Ishikawa (cell line): ENCODE results near the gene PAQR6.

Source experiments
- CEBPB ChIP-seq: IDR thresholded peaks from 2 replicates; pipeline ENCODE4 v1.6.1; 2012
- EP300 ChIP-seq: IDR thresholded peaks from 2 replicates; pipeline ENCODE4 v1.6.1; 2012; ENCODE audit warnings: borderline replicate concordance
- FOXM1 ChIP-seq: IDR thresholded peaks from 2 replicates; pipeline ENCODE4 v1.6.1; 2012; ENCODE audit warnings: low read depth, borderline replicate concordance
- MAX ChIP-seq: IDR thresholded peaks from 2 replicates; pipeline ENCODE4 v1.6.1; 2012
- NFIC ChIP-seq: IDR thresholded peaks from 2 replicates; pipeline ENCODE4 v1.6.1; 2012
- RAD21 ChIP-seq: IDR thresholded peaks from 2 replicates; pipeline ENCODE4 v1.6.1; 2012; ENCODE audit warnings: low read depth
- REST ChIP-seq: IDR thresholded peaks from 2 replicates; pipeline ENCODE4 v1.6.1; 2012; ENCODE audit warnings: low read depth, mild to moderate bottlenecking
- TAF1 ChIP-seq: IDR thresholded peaks from 2 replicates; pipeline ENCODE4 v1.6.1; 2012; ENCODE audit warnings: low read depth, mild to moderate bottlenecking
- USF1 ChIP-seq: IDR thresholded peaks from 2 replicates; pipeline ENCODE4 v1.6.1; 2012
- YY1 ChIP-seq: IDR thresholded peaks from 2 replicates; pipeline ENCODE4 v1.6.1; 2012; ENCODE audit warnings: low read depth
- ZBTB7A ChIP-seq: IDR thresholded peaks from 2 replicates; pipeline ENCODE4 v1.6.1; 2012; ENCODE audit warnings: low read depth

- TF ChIP-seq TAF1 (no peak), RAD21 (no peak), NFIC (no peak), YY1 (no peak), EP300 (no peak), USF1 (no peak), ZBTB7A (no peak), MAX (no peak), FOXM1 (no peak), CEBPB (no peak), REST (no peak)
Observed at GRCh38 chr1:156241926-156242325, 5.9 kb downstream of the PAQR6 start, which contains the start of gene BGLAP.
